NT2/D1 (cell line): ENCODE measurements around the gene MTURN.

ENCODE experiments used
- SUZ12 ChIP-seq: IDR thresholded peaks from 2 replicates; pipeline ENCODE4 v1.6.1; 2011; ENCODE audit not compliant: insufficient read length, insufficient read depth; ENCODE audit errors: extremely low read depth
- YY1 ChIP-seq: IDR thresholded peaks from 2 replicates; pipeline ENCODE4 v1.6.1; 2011; ENCODE audit not compliant: insufficient read length, insufficient read depth
- ZNF274 ChIP-seq: IDR thresholded peaks from 2 replicates; pipeline ENCODE4 v1.6.1; 2011; ENCODE audit warnings: mild to moderate bottlenecking, low read depth, low read length

GRCh38 chr7:30181736-30182522 is 47.1 kb downstream of the MTURN start:
- TF ChIP-seq YY1 (no peak), SUZ12 (no peak), ZNF274 (no peak)
